HG03064 (cell line): Measurements from ENCODE around the gene DMD.

Experiments
- ATAC-seq: cut with Tn5 transposase; IDR thresholded peaks from one replicate; pipeline ENCODE4 v1.9.1; 2021; ENCODE audit warnings: low read depth; ENCODE audit not compliant: unreplicated experiment

Gene DMD

GRCh38 chrX:33053001-33053400 is 158.3 kb downstream of the DMD start:
- ATAC-seq = no peak

- no peak for ATAC-seq
Measured at GRCh38 chrX:33045882-33046281, 165.5 kb downstream of the DMD start.

GRCh38 chrX:33045245-33045644 is 166.1 kb downstream of the DMD start:
- no peak for ATAC-seq

- ATAC-seq = no peak
Measured at GRCh38 chrX:33041141-33041540, 170.2 kb downstream of the DMD start.

GRCh38 chrX:33032700-33033099 is 178.6 kb downstream of the DMD start:
- ATAC-seq = no peak

GRCh38 chrX:33014949-33015348 is 196.4 kb downstream of the DMD start:
- no peak for ATAC-seq

- no peak for ATAC-seq
Measured at GRCh38 chrX:33014086-33014485, 197.3 kb downstream of the DMD start.

- ATAC-seq = no peak
Measured at GRCh38 chrX:33001107-33001506, 210.2 kb downstream of the DMD start.

- no peak for ATAC-seq
Measured at GRCh38 chrX:32998776-32999175, 212.6 kb downstream of the DMD start.

- no peak for ATAC-seq
Measured at GRCh38 chrX:32995427-32995826, 215.9 kb downstream of the DMD start.

GRCh38 chrX:32987142-32987541 is 224.2 kb downstream of the DMD start:
- no peak for ATAC-seq

GRCh38 chrX:32985544-32985943 is 225.8 kb downstream of the DMD start:
- ATAC-seq = no peak

- ATAC-seq = no peak
Measured at GRCh38 chrX:32966821-32967355, 244.5 kb downstream of the DMD start.

GRCh38 chrX:32954125-32954524 is 257.2 kb downstream of the DMD start:
- ATAC-seq = no peak

GRCh38 chrX:32948130-32948529 is 263.2 kb downstream of the DMD start:
- no peak for ATAC-seq

- no peak for ATAC-seq
Measured at GRCh38 chrX:32937043-32937442, 274.3 kb downstream of the DMD start.

- ATAC-seq = no peak
Measured at GRCh38 chrX:32933548-32933947, 277.8 kb downstream of the DMD start.

- ATAC-seq = no peak
Measured at GRCh38 chrX:32929040-32929439, 282.3 kb downstream of the DMD start.

GRCh38 chrX:32896088-32896487 is 315.3 kb downstream of the DMD start:
- ATAC-seq = no peak

GRCh38 chrX:32894679-32895078 is 316.7 kb downstream of the DMD start:
- ATAC-seq = no peak

- ATAC-seq = no peak
Measured at GRCh38 chrX:32893751-32894150, 317.6 kb downstream of the DMD start.

- ATAC-seq = no peak
Measured at GRCh38 chrX:32877592-32877991, 333.8 kb downstream of the DMD start.

- ATAC-seq = no peak
Measured at GRCh38 chrX:32874839-32875238, 336.5 kb downstream of the DMD start.
